GM06990 (cell line): ENCODE measurements around the gene CFAP299.

Experiments
- DNase-seq: peaks from one replicate; pipeline ENCODE4 v3.0.0-alpha.2; 2011; ENCODE audit not compliant: insufficient read length; ENCODE audit errors: extremely low read depth
- H3K27me3 ChIP-seq: replicated peaks from 2 replicates; pipeline ENCODE4 v1.6.0; 2011; ENCODE audit warnings: low read length; ENCODE audit not compliant: control insufficient read depth, insufficient read depth
- H3K36me3 ChIP-seq: 2 replicates; pipeline ENCODE4 v1.5.1; 2011; ENCODE audit warnings: low read length; ENCODE audit not compliant: control insufficient read depth, insufficient read depth
- H3K4me3 ChIP-seq: replicated peaks from 2 replicates; pipeline ENCODE4 v1.5.1; 2011; ENCODE audit warnings: low read depth, mild to moderate bottlenecking, control low read depth, low read length
- TF ChIP-seq, protein P1 (sequence below): IDR thresholded peaks from 2 replicates; pipeline ENCODE4 v1.5.1; 2011; ENCODE audit warnings: low read length, control low read depth, mild to moderate bottlenecking, inconsistent platforms; ENCODE audit not compliant: insufficient read depth, poor library complexity, severe bottlenecking

Gene CFAP299

DNA sequence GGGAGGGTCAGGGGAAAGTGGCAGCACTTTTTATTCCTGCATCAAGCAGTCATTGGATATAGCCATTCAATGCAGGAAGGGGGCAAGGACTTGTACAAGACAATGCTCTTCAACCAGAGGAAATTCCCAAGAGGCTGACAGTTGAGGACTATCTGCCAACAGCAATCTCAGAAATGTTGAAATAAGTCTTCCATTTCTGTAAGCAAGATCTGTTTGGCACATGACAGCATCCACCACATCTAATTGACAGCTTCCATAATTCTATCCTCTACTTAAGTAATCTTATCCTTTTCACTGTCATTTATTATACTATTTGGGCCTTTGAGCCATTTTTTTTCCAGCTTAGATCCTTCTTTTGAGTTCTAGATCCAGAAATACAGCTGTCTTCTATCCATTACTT lies 110.7 kb downstream of the CFAP299 start:
- H3K4me3 ChIP-seq: no peak overlapping the region
- TF ChIP-seq, protein P1, sequence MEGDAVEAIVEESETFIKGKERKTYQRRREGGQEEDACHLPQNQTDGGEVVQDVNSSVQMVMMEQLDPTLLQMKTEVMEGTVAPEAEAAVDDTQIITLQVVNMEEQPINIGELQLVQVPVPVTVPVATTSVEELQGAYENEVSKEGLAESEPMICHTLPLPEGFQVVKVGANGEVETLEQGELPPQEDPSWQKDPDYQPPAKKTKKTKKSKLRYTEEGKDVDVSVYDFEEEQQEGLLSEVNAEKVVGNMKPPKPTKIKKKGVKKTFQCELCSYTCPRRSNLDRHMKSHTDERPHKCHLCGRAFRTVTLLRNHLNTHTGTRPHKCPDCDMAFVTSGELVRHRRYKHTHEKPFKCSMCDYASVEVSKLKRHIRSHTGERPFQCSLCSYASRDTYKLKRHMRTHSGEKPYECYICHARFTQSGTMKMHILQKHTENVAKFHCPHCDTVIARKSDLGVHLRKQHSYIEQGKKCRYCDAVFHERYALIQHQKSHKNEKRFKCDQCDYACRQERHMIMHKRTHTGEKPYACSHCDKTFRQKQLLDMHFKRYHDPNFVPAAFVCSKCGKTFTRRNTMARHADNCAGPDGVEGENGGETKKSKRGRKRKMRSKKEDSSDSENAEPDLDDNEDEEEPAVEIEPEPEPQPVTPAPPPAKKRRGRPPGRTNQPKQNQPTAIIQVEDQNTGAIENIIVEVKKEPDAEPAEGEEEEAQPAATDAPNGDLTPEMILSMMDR: no peak
- DNase-seq: no peak
- no peaks in the 10 kb centered on the region for H3K36me3 ChIP-seq
- H3K27me3 ChIP-seq: no peaks in the 10 kb centered on the region; the same call in 1 of the 2 replicates

DNA sequence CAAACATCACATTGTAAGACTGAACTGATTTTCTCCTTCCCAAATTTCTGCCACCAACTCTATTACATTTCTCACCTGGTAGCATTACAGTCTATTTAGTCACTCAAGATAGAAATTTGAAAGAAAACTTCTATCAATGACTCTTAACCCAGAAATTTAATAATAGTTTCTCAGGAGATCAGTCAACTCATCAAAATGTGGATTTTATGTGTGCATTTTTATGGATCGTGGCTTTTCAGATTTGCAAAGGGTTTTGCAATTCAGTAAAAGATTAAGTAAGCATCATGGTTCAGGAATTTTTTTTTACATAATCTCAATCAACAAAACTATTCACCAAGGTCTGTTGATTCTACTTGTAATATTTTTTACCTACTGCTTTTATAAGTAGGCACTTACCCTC lies 111.1 kb downstream of the CFAP299 start:
- Histone ChIP-seq H3K4me3 (no peak overlapping the region), H3K36me3 (no peaks in the 10 kb centered on the region), H3K27me3 (no peaks in the 10 kb centered on the region; the same call in 1 of the 2 replicates)
- DNase-seq: no peak
- TF ChIP-seq, protein P1: no peak

- no peaks in the 10 kb centered on the region; the same call in 1 of the 2 replicates for H3K27me3 ChIP-seq
- TF ChIP-seq, protein P1: no peak
- no peaks in the 10 kb centered on the region for H3K36me3 ChIP-seq
- H3K4me3 ChIP-seq: no peak overlapping the region
- no peak for DNase-seq
Measured at GRCh38 chr4:80447493-80447892, 112.0 kb downstream of the CFAP299 start.

- H3K36me3 ChIP-seq: no peaks in the 10 kb centered on the region
- no peak overlapping the region for H3K4me3 ChIP-seq
- H3K27me3 ChIP-seq: no peaks in the 10 kb centered on the region; the same call in 1 of the 2 replicates
- TF ChIP-seq, protein P1: no peak
- DNase-seq: no peak
Measured at GRCh38 chr4:80448056-80448455, 112.5 kb downstream of the CFAP299 start.

DNA sequence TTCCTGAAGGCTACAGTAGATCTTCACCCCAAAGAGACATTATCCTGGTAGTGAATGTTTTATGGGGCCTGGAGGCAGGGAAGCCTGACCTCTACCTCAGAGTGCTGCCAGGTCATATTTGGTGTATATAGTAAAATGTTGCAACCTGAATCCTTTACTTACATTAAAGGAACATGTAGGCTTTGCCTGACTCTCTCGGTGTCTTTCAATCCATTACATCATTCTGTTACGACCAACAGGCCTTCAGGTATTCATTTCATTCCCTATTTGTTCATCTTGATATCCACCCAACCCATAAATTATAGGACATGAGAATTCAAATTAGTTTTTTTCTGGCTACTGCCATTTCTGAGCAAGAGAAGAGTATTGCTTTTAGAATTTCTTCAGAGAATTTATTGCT lies 116.5 kb downstream of the CFAP299 start:
- Histone ChIP-seq H3K27me3 (no peaks in the 10 kb centered on the region; the same call in 1 of the 2 replicates), H3K4me3 (no peak overlapping the region), H3K36me3 (no peaks in the 10 kb centered on the region)
- DNase-seq: no peak
- TF ChIP-seq, protein P1: no peak

DNA sequence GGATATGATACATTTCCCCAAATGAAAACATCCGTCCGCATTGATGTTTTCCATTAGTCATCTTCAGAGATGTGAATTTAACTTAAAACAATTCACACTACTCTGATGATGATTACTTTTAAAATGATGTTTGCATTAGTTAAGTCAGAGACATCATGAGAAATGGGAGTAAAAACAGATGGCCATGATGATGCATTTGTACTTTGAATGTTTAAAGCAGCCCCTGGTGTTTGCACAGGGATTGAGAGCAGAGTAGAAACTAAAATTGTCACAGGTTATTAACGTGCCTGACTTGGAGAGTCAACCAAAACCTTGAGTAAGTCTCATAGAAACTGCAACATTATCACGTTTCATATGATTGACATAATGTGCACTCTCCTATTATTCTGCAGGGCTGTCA lies 117.2 kb downstream of the CFAP299 start:
- no peak for DNase-seq
- Histone ChIP-seq H3K4me3 (no peak overlapping the region), H3K27me3 (no peaks in the 10 kb centered on the region; the same call in 1 of the 2 replicates), H3K36me3 (no peaks in the 10 kb centered on the region)
- TF ChIP-seq, protein P1: no peak
